ENCODE measurements around the gene HKDC1. TPM values are rescaled to one million over a fixed set of nuclear protein-coding genes. Genes with fewer than 3 reads are reported as not detected.

The HKDC1 gene
- total RNA-seq, 1 donor from 2014 or later = not detected

DNA sequence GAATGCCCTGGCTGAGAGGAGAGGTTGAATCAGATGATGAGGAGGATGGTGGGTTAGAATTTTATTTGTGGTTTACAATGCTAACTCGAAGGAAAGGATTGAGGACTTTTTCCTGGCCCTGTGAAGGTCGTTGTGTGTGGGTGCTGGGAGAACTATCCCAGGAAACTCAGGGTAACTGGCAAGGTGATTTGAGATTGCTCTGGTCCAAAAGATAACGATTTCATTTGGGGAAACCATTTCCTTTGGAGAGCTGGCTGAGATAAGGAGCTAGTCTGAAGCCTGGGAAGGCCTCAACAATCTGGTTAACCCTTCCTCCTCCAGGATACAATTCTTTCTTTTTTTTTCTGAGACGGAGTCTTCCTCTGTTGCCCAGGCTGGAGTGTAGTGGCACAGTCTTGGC, 91.2 kb downstream of the HKDC1 start:
- DNase-seq (ENCODE audit: low spot score) = no peak
- intact Hi-C loops (cut with DNase I) = no loop called here

GRCh38 chr10:69312528-69312927, 92.4 kb downstream of the HKDC1 start:
- no peak for DNase-seq (ENCODE audit: low spot score)
- intact Hi-C loops (cut with DNase I) = no loop called here

DNA sequence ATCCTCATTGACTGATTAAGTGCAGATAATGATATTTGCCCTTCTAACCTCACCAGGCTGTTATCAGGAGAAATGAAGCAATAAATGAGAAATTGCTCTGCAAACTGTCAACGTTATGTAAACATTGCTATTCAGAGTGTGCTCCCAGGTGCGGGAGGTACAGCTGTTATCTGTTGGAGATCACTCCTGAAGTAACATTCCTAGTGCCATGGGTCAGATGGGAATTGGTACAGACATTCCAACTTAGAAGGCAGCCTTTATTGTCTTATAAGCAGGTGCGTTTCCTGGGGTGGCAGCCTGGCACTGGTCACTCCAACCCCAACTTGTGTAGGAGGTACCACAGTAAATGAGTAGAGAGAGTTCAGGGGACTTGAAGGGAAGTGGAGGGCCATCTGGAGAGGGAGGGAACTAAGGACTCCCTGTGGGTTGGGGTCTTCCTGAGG, 95.0 kb downstream of the HKDC1 start:
- no peak for DNase-seq (ENCODE audit: low spot score)
- intact Hi-C loops (cut with DNase I) = loop anchor here (5.0 kb wide), 2 partner anchors 62 to 92 kb away; no protein-coding TSS in a partner anchor

GRCh38 chr10:69315610-69316312, 95.6 kb downstream of the HKDC1 start:
- intact Hi-C loops (cut with DNase I) = loop anchor here (5.0 kb wide), 2 partner anchors 62 to 92 kb away; no protein-coding TSS in a partner anchor
- DNase-seq (ENCODE audit: low spot score) = no peak

DNA sequence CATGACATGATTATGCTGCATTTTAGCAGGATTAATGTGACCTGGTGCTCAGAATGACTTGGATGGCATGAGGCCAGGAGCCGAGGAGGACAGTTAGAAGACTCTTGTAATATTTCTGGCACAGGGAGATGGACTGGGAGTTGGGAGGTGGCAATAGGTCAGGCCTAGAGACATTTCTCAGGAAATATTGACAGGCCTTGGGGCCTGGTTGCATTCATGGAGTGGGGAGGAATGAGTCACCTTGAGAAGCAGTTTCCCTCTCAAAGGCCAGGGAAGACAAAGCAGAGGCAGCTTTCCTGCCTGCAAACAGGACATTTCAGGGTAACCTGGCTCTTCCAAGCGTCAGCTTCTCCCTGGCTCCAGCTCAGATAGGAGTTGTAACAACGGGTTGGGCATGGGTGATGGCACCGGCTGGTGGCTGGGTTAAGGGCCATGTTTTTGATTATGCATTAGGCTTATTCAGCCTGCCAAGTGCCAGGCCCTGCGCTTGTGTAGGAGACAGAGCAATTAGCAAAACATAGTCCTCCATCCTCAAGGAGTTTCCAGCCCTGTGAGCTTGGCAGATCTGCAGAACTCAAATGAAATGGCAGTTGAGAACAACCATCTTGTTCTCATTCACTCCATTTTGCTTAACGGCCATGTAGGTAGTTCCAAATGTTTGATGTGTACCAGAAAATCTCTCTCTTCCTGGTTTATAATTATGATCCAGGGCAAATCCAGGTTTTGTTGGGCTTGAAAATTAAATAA, 96.4 kb downstream of the HKDC1 start:
- no peak for DNase-seq (ENCODE audit: low spot score)
- intact Hi-C loops (cut with DNase I) = loop anchor here (5.0 kb wide), 2 partner anchors 61 to 91 kb away; no protein-coding TSS in a partner anchor

Other genes starting within 250 kb of the HKDC1 start
- 54.9 TPM for gene KIFBP, start 231.5 kb upstream of the HKDC1 start, total RNA-seq
- 52.1 TPM for gene SRGN, start 132.2 kb upstream of the HKDC1 start, total RNA-seq
- gene VPS26A, start 96.2 kb upstream of the HKDC1 start, total RNA-seq = 31.7 TPM
- gene SUPV3L1, start 40.1 kb upstream of the HKDC1 start, total RNA-seq = 30.0 TPM
- gene HK1, start 58.2 kb downstream of the HKDC1 start, total RNA-seq = 315 TPM
- 0.13 TPM for gene TACR2, start 196.6 kb downstream of the HKDC1 start, total RNA-seq
- gene TSPAN15, start 231.1 kb downstream of the HKDC1 start, total RNA-seq = 6.9 TPM